ENCODE results near the gene ZBTB48. TPM values are rescaled to one million over a fixed set of nuclear protein-coding genes. Genes with fewer than 3 reads are reported as not detected.

The ZBTB48 gene
- total and polyA plus RNA-seq, 4 donors, result 8.3 to 18.1 (median 13.1) TPM

DNA sequence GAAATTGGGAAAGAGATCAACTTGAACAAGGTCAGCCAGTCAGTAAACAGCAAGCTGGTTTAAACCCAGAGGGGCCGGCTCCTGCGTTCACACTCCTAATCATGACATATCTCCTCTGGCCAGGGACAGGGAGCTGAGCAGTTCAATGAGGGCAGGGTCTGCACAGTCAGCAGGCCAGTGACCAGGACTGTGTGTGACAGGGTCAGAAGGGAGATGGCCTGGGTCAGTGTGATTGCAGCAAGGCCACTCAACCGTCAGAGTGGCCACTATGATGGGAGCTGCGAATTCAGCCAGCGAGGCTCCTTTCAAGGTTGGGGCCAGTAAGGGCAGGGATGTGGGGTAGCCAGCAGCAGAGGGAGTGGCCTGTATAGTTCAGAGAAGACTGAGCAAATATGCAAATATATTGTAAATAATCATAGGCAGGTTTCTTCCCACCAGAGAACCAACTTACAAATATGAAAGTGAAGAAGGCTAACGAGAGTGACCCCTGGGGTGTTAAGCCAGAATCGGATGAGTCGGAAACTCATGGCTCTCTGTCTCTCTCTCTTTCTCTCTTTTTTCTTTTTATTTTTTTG lies 45.5 kb upstream of the ZBTB48 start:
- WGBS, result 67% methylated on average over 8 of the region's 8 CpGs
- Histone ChIP-seq H3K4me1 (ENCODE audit: control insufficient read depth in 4 of 4, insufficient read depth in 4 of 4, low read length in 3 of 4) (peaks cover 0 to 12% (median 9%) of the 10 kb centered on the region in 4 donors), H3K9me3 (ENCODE audit: control insufficient read depth in 4 of 4, low read length in 3 of 4) (no peaks in the 10 kb centered on the region), H3K4me3 (ENCODE audit: low read depth in 1 of 3, low read length in 3 of 3) (no peak overlapping the region), H3K27me3 (ENCODE audit: control insufficient read depth in 4 of 4, insufficient read depth in 4 of 4, low read length in 3 of 4) (no peaks in the 10 kb centered on the region), H3K9ac (ENCODE audit: low read depth in 1 of 2, low read length in 2 of 2) (no peak overlapping the region), H3K27ac (ENCODE audit: low read depth in 1 of 2, low read length in 2 of 2) (peak overlapping the region in 1 of 2 donors; percentile 23), H3K36me3 (ENCODE audit: control insufficient read depth in 4 of 4, insufficient read depth in 3 of 4, low read depth in 1 of 4, low read length in 3 of 4) (peaks cover 8 to 29% (median 22%) of the 10 kb centered on the region in 4 donors)
- DNase-seq (ENCODE audit: low spot score), result no peak
- TF ChIP-seq RXRA (IDR thresholded peaks at IDR 0.05), result peak; percentile 11 to 23
- TF ChIP-seq, protein P1, sequence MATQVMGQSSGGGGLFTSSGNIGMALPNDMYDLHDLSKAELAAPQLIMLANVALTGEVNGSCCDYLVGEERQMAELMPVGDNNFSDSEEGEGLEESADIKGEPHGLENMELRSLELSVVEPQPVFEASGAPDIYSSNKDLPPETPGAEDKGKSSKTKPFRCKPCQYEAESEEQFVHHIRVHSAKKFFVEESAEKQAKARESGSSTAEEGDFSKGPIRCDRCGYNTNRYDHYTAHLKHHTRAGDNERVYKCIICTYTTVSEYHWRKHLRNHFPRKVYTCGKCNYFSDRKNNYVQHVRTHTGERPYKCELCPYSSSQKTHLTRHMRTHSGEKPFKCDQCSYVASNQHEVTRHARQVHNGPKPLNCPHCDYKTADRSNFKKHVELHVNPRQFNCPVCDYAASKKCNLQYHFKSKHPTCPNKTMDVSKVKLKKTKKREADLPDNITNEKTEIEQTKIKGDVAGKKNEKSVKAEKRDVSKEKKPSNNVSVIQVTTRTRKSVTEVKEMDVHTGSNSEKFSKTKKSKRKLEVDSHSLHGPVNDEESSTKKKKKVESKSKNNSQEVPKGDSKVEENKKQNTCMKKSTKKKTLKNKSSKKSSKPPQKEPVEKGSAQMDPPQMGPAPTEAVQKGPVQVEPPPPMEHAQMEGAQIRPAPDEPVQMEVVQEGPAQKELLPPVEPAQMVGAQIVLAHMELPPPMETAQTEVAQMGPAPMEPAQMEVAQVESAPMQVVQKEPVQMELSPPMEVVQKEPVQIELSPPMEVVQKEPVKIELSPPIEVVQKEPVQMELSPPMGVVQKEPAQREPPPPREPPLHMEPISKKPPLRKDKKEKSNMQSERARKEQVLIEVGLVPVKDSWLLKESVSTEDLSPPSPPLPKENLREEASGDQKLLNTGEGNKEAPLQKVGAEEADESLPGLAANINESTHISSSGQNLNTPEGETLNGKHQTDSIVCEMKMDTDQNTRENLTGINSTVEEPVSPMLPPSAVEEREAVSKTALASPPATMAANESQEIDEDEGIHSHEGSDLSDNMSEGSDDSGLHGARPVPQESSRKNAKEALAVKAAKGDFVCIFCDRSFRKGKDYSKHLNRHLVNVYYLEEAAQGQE (IDR thresholded peaks at IDR 0.05), result no peak

DNA sequence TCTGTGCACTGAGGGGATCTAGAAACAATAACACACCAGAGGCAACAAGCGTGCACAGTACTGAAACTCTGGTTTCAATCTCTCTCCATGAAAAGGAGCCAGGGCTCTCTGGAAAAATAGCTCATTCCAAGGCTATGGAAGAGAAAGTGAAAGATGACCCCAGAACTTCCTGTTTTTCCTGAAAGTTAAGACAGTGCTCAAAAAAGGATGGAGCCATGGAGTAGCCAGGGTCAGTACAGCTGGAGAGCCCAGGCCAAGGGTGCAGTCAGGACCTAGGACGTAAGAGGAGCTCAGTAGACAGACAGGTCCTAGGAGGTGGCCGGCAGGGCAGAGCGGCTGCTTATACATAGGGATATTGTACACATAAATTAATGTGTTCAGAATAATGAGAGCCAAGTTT lies 44.6 kb upstream of the ZBTB48 start:
- H3K4me1 ChIP-seq (ENCODE audit: control insufficient read depth in 4 of 4, insufficient read depth in 4 of 4, low read length in 3 of 4), result peaks cover 0 to 12% (median 9%) of the 10 kb centered on the region in 4 donors
- peak; percentile 40 for TF ChIP-seq NR2F2 (IDR thresholded peaks at IDR 0.05)
- TF ChIP-seq, protein P2, sequence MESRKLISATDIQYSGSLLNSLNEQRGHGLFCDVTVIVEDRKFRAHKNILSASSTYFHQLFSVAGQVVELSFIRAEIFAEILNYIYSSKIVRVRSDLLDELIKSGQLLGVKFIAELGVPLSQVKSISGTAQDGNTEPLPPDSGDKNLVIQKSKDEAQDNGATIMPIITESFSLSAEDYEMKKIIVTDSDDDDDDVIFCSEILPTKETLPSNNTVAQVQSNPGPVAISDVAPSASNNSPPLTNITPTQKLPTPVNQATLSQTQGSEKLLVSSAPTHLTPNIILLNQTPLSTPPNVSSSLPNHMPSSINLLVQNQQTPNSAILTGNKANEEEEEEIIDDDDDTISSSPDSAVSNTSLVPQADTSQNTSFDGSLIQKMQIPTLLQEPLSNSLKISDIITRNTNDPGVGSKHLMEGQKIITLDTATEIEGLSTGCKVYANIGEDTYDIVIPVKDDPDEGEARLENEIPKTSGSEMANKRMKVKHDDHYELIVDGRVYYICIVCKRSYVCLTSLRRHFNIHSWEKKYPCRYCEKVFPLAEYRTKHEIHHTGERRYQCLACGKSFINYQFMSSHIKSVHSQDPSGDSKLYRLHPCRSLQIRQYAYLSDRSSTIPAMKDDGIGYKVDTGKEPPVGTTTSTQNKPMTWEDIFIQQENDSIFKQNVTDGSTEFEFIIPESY (IDR thresholded peaks at IDR 0.05), result no peak
- no peaks in the 10 kb centered on the region for H3K9me3 ChIP-seq (ENCODE audit: control insufficient read depth in 4 of 4, low read length in 3 of 4)
- no peak overlapping the region for H3K9ac ChIP-seq (ENCODE audit: low read depth in 1 of 2, low read length in 2 of 2)
- 84% methylated on average over 4 of the region's 4 CpGs for WGBS
- H3K4me3 ChIP-seq (ENCODE audit: low read depth in 1 of 3, low read length in 3 of 3), result no peak overlapping the region
- no peak for DNase-seq (ENCODE audit: low spot score)
- H3K36me3 ChIP-seq (ENCODE audit: control insufficient read depth in 4 of 4, insufficient read depth in 3 of 4, low read depth in 1 of 4, low read length in 3 of 4), result peaks cover 8 to 29% (median 22%) of the 10 kb centered on the region in 4 donors
- no peaks in the 10 kb centered on the region for H3K27me3 ChIP-seq (ENCODE audit: control insufficient read depth in 4 of 4, insufficient read depth in 4 of 4, low read length in 3 of 4)
- no peak overlapping the region for H3K27ac ChIP-seq (ENCODE audit: low read depth in 1 of 2, low read length in 2 of 2)

DNA sequence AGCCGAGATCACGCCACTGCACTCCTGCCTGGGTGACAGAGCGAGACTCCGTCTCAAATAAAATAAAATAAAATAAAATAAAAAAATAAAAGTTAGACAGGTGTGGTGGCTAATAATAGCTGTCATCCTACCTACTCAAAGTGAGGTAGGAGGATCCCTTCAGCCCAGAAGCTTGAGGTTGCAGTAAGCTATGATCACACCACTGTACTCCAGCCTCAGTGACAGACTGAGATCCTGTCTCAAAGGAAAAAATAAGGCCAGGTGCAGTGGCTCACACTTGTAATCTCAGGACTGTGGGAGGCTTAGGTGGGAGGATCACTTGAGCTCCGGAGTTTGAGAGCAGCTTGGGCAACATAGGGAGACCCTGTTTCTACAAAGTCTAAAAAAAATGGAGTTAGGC lies 43.5 kb upstream of the ZBTB48 start:
- TF ChIP-seq TAF1 (conservative IDR thresholded peaks at IDR 0.05), result no peak
- TF ChIP-seq, protein P3, sequence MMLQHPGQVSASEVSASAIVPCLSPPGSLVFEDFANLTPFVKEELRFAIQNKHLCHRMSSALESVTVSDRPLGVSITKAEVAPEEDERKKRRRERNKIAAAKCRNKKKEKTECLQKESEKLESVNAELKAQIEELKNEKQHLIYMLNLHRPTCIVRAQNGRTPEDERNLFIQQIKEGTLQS (IDR thresholded peaks at IDR 0.05), result no peak
- TF ChIP-seq, protein P4, sequence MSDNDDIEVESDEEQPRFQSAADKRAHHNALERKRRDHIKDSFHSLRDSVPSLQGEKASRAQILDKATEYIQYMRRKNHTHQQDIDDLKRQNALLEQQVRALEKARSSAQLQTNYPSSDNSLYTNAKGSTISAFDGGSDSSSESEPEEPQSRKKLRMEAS (IDR thresholded peaks at IDR 0.05), result no peak
- peaks cover 10 to 27% (median 21%) of the 10 kb centered on the region in 4 donors for H3K36me3 ChIP-seq (ENCODE audit: control insufficient read depth in 4 of 4, insufficient read depth in 3 of 4, low read depth in 1 of 4, low read length in 3 of 4)
- WGBS, result 89% methylated on average over 5 of the region's 5 CpGs
- no peak overlapping the region for H3K9ac ChIP-seq (ENCODE audit: low read depth in 1 of 2, low read length in 2 of 2)
- no peaks in the 10 kb centered on the region for H3K27me3 ChIP-seq (ENCODE audit: control insufficient read depth in 4 of 4, insufficient read depth in 4 of 4, low read length in 3 of 4)
- no peaks in the 10 kb centered on the region for H3K9me3 ChIP-seq (ENCODE audit: control insufficient read depth in 4 of 4, low read length in 3 of 4)
- H3K4me3 ChIP-seq (ENCODE audit: low read depth in 1 of 3, low read length in 3 of 3), result no peak overlapping the region
- peaks cover 0 to 12% (median 9%) of the 10 kb centered on the region in 4 donors for H3K4me1 ChIP-seq (ENCODE audit: control insufficient read depth in 4 of 4, insufficient read depth in 4 of 4, low read length in 3 of 4)
- DNase-seq (ENCODE audit: low spot score), result no peak
- H3K27ac ChIP-seq (ENCODE audit: low read depth in 1 of 2, low read length in 2 of 2), result no peak overlapping the region
